ENCODE data around the gene ALDH1B1.
A peak's percentile ranks its signal among the peaks of the same experiment; 100 is the strongest.
"Not testable (repeated sequence)": the region's sequence is repeated elsewhere in the genome, so short reads cannot be mapped to it uniquely, and the experiment has no call there.

Gene ALDH1B1

DNA sequence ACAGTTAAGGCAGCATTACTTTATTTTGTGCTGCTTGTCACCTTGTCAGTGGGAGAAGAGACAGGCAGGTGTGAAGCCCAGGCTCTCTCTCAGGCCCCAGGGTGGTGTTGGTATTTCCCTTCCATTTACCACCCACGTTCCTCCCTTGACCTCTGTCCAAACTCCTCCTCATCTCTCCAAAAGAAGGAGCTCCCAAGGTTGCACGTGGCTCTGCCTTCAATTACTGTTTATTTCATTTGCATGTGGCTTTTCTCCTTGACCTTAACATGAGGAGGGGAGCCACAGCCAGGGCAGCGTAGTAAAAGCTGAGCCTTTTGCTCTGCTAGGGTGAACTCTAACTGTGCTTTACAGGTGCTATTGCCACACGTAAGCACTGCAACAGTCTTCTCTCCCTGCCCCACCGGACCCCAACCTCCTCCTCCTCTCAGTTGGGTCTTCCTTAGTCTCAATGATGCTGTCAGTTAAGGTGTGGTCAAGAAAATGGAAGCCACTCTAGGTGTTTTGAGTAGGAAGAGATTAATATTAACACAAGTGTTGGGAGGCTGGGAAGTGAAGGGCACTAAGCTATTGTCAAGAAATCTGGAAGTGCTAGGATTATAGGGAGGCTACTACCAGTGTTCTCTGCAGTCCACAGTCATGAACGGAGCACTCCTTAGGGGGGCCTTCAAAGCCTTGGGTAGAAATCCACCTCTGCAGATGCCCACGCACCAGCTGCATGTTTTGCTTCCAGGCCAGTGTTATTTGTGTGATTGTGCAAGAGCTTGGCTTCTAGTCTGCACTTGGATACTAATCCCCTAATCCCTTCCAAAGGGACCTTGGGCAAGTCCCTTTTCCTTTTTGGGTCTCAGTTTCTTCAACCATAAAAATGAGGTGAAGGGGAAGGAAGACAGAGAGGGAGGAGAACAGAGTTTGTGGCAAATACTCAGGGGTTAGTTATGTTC, 3.9 kb upstream of the ALDH1B1 start:
- no peak for DNase-seq

DNA sequence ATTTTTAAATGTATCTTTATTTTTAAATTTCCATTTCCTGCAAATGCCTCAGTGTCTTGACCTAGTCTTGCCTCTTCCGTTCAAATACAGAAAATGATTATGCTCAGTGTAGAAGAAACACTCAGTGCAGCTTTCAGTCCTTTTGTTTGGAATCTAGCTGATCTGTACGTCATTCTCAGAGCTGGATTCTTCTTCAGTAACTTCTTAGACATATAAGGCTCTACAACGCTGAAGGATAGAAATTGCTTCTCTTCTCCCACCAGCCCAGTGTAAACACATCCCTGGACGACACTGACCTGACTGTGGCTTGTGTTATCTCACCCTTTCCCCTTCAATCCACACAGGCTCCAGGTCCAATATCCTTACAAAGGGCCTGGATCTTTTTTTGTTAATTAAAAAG, 3.2 kb upstream of the ALDH1B1 start:
- no peak for DNase-seq

- no peak for DNase-seq
Measured at GRCh38 chr9:38390442-38390841, 2.1 kb upstream of the ALDH1B1 start.

DNA sequence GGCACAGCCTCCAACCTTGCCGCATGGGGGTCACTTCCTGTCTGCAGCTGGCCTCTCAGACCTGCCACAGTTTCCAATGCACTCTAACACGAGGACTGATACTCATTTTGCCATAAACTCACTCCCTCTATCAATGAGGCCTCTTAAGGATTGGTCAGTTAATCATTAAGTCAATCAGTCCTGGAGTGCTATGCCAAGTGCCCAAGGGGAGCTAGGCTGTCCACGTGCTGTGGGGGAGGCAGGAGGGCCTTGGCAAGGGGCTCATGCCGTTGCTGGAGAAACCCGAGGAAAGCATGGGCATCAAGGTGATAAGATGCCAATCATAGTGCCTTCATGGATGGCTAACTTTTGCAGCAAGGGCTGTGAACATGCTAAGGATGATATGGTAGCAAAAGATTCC, 1.7 kb upstream of the ALDH1B1 start:
- DNase-seq = no peak

DNA sequence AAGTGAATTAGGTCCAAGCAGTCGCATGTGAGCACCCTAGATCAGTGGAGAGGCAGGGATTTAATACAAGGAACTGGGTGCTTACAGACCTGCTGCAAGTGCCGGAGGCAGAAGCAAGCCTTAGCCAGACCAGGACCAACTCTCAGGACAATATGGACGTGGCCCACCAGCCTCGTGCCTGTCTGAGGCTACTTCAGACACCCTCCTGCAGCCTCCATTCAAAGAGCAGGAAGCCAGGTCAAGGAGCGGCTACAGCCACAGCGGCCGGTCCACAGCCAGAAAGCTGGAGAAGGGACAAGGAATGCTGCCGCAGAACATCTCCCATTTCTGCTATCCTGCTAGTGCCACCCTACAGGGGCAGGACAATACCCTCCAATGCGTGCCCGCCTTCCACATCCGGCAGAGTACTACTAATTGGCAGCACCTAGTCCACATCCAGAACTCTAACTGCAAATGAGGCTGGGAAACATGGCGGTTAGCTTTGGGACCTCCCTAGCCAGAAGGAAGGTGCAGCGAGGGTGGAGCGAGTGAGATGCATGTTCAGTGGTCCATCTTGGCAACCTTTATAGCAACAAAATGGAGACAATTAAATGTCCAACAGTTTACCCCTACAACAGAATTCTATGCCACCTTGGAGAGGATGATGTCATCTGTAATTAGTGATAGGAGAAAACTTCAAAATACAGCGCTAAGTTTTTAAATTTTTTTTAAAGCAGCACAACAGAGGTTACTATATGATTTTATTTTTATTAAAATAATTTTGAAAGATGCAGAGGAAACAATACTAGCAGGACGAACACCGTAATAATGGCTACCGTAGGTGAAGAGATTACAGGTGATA, 1.0 kb upstream of the ALDH1B1 start:
- no peak for DNase-seq

GRCh38 chr9:38393128-38393796, 760 bp downstream of the ALDH1B1 start:
- no peak for DNase-seq

DNA sequence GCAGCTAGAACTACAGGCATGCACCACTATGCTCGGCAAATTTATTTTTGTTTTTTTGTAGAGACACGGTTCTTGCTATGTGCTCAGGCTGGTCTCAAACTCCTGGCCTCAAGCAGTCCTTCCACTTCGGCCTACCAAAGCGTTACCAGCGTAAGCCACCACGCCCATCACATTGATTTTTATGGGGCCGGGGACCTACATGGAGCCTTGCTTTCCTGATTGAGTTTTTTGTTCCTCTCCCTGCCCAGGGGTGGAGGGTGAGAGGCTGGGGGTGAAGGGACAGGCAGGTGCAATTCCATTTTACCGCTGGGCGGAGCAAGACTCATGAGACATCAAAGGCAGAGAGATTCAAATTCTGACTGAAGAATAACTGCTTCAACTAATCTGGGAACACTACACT, 1.9 kb downstream of the ALDH1B1 start:
- no peak for DNase-seq

DNA sequence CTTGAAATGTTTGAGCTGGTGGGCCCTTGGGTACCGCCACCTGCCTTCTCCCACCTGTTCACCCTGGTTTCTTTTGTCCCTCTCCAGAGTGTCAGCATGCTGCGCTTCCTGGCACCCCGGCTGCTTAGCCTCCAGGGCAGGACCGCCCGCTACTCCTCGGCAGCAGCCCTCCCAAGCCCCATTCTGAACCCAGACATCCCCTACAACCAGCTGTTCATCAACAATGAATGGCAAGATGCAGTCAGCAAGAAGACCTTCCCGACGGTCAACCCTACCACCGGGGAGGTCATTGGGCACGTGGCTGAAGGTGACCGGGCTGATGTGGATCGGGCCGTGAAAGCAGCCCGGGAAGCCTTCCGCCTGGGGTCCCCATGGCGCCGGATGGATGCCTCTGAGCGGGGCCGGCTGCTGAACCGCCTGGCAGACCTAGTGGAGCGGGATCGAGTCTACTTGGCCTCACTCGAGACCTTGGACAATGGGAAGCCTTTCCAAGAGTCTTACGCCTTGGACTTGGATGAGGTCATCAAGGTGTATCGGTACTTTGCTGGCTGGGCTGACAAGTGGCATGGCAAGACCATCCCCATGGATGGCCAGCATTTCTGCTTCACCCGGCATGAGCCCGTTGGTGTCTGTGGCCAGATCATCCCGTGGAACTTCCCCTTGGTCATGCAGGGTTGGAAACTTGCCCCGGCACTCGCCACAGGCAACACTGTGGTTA, 3.3 kb downstream of the ALDH1B1 start:
- no peak for DNase-seq

- DNase-seq = no peak
Measured at GRCh38 chr9:38396371-38396671, 3.8 kb downstream of the ALDH1B1 start.

DNA sequence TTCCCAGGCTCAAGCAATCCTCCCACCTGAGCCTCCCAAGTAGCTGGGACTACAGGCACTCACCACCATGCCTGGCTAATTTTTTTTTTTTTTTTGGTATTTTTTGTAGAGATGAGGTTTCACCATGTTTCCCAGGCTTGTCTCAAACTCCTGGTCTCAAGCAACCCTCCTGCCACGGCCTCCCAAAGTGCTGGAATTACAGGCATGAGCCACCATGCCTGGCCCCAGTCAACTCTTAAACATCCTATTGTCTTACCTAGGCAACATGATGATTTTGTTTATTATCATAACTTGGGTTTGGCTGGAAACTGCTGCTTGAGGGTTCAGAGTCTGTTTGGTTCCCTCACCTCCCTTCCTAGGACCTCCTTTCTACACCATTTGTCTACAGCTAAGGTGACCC, 6.7 kb downstream of the ALDH1B1 start:
- DNase-seq = not testable (repeated sequence)

DNA sequence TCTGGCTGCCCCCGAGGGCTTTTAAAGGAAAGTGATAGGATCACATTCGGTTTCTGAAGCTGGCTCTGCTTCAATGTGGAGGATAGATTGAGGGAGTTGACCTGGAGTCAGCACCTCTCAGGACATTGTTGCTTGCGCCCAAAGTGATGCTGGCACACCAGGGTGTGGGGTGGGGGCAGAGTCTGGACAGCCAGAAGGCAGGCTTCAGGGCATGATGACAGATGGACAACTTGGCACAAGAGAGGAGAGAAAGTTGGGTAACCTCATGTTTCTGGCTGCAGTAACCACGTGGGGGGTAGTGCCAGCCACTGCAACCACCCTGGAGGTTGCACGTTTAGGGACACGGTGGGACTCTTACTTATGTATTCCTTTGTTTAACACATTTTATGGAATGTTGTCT, 9.5 kb downstream of the ALDH1B1 start:
- no peak for DNase-seq

GRCh38 chr9:38404314-38404713, 11.8 kb downstream of the ALDH1B1 start:
- DNase-seq = peak; percentile 65

DNA sequence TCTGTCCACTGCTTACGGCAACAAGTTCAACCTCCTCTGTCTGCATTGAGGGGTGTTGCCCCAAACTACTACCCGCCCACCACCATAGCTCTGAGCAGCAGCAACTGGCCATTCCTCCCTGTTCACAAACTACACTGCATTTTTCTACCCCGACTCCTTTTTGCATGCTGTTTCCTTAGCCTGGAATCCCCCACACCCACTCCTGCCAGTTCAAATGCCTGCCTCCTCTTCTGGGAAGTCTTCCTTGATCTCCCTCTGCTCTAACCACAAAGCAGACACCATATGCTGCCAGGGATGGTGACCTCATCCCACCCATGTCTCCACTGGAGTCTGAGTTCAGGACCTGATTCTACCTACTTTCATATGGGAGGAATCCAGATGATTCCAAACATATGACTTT, 13.3 kb downstream of the ALDH1B1 start:
- no peak for DNase-seq

DNA sequence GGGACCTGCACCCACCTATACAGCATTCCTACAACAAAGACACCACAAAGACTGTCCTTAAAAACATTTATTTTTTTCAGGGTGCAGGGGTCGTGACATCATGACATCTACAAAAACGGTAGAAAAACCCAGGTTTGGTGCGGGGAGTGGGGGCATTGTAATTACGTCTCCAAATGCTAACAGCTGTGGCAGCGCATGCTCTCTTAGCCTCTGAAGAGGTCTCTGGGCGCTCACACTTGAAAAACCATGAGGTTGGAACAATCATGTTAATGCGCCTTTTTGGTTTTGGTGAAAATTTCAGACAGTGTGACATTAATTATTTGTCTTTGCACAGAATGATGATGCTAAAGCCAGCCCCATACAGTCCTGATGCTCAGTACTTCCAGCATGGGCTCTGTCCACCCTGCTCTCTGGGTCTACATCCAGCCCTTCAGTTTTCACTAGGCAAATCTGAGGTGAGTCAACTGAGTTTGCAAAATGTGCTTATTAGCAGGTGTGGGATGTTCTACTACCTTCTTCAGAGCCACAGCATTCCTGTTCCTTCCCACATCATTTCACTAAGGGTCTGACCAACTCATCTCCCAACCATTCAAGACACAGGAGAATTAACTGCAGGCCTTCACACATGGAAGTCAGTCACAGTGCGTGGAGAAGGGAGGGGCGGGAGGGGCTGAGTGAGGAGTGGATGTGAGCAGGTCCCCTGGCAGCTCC, 14.1 kb downstream of the ALDH1B1 start:
- peak; percentile 87 for DNase-seq

- DNase-seq = no peak
Measured at GRCh38 chr9:38408719-38409118, 16.2 kb downstream of the ALDH1B1 start.

DNA sequence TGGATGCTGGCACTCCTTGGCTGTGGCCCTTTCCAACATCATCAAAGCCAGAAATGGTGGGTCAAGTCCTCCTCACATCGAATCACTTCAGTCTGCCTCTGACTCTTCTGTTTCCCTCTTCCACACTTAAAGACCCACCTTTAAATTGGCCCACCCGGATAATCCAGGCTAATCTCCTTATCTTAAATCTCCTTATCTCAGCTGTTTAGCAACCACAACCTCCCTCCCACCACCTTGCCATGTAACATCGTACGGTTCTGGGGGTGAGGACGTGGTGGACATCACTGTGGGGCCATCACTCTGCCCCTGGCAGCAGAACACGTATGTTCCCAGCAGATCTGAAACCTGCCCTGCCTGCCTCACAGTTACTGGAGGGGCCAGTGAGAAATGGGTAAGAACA, 20.2 kb downstream of the ALDH1B1 start:
- no peak for DNase-seq

DNA sequence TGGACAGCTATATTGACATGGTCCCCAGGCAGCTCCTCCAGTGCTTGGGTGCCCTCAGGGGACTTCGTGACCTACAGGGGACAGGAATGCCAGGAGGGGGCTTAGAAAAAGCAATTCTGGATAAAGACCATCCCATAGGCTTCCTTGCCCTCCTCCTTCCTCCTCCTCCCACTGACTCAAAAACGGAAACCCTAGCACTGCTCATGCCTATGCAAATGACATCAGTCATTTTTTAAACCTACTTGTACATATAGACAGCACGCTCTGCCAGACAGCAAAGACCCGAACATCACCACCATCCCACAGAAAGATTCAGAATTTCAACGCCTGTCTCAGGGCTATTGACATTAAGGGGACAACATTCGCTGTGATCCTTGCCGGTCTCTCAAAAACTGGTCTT, 20.8 kb downstream of the ALDH1B1 start:
- no peak for DNase-seq

DNA sequence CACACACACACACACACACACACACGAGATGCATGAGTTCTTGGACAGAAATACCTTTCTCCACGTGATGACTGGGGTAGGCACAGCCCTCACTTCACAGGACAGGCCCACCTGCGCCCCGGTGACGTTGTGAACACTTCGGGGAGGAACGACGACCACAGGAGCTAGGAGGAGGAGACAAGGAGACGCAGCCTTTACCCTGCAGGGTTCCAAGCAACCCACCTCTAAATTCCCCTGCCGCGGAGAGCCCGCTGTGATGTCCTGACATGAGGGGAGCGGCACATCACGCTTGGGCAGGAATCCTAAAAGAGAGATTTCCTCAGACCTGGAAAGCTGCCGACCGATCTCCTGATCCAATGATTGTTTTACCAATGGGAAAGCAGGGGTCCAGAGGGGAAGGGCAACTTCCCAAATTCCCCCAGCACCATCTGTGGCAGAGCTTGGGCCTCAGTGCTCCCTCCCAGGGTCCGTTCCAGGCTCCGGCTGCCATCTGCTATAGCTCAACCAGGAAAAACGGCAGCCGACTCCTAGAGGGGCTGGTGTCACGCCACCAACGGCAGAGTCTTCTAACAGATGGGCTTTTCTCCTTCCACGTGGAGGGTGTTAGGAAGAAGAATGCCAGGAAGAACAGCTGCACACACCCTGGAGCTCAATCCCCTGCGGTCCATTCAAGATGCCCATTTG, 21.7 kb downstream of the ALDH1B1 start:
- no peak for DNase-seq

- no peak for DNase-seq
Measured at GRCh38 chr9:38415856-38416255, 23.4 kb downstream of the ALDH1B1 start.

DNA sequence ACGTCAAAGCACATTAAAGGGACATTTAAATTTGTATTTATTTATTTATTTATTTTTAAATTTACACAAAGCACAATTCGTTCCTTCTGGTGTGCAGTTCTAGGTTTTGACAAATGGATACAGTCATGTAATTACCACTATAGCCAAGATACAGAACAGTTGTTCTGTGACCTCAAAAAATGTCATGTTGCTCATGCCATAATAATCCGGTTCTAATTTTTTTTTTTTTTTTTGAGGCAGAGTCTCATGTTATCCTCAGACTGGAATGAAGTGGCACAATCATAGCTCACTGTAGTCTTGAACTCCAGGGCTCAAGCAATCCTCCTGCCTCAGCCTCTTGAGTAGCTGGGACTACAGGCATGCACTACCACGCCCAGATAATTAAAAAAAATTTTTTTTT, 24.0 kb downstream of the ALDH1B1 start:
- DNase-seq = no peak
